Right hindlimb (tissue), 1 donor: ENCODE results near the gene KRT10.
"Not testable (repeated sequence)": the region's sequence is repeated elsewhere in the genome, so short reads cannot be mapped to it uniquely, and the experiment has no call there.

Experiments used
- DNase-seq: peaks from one replicate; pipeline ENCODE4 v3.0.0-alpha.2; 2018

Gene KRT10

GRCh38 chr17:40830085-40830776 is 7.8 kb upstream of the KRT10 start:
- no peak for DNase-seq

GRCh38 chr17:40828454-40829044 is 6.1 kb upstream of the KRT10 start:
- DNase-seq = no peak

- no peak for DNase-seq
These were observed 5.5 kb upstream of the KRT10 start for GRCh38 chr17:40827746-40828453.

GRCh38 chr17:40825599-40825998 is 3.2 kb upstream of the KRT10 start:
- DNase-seq = no peak

GRCh38 chr17:40824015-40824832 is 1.8 kb upstream of the KRT10 start:
- no peak for DNase-seq

GRCh38 chr17:40821536-40821935 is 878 bp downstream of the KRT10 start:
- no peak for DNase-seq

GRCh38 chr17:40820228-40820838 is 2.1 kb downstream of the KRT10 start:
- no peak for DNase-seq

GRCh38 chr17:40819528-40820125 is 2.8 kb downstream of the KRT10 start:
- no peak for DNase-seq

- DNase-seq = peak; percentile 91
These were observed 3.5 kb downstream of the KRT10 start for GRCh38 chr17:40818733-40819527.

- DNase-seq = no peak
These were observed 4.1 kb downstream of the KRT10 start for GRCh38 chr17:40818343-40818732.

DNA sequence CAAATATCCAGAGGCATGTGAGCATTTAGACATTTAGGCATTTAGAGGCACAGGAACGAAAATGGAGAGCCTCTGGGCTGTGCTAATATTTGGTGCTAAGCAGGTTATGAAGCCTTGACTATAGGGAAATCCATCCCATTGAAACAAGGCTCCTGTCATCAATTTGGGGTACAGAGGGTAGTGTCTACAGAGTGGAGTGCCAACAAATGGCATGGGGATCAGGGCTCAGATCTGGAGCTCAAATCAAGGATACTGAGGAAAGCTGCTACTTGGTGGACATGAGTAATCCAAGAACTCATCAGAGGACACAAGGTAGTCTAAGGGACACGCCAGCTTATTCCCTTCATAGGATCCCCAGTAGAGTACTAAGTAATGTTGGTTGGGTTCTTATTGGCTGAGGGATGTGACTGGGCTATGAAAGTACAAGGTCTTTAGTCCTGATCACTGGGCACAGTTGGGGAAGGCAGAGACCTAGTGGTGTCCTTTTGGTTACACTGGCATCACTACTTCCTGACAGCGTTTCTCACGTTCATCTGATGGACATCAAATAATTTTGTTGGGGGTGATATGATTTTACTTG is 5.2 kb downstream of the KRT10 start:
- DNase-seq = no peak

- DNase-seq = no peak
These were observed 5.8 kb downstream of the KRT10 start for GRCh38 chr17:40816569-40816968.

DNA sequence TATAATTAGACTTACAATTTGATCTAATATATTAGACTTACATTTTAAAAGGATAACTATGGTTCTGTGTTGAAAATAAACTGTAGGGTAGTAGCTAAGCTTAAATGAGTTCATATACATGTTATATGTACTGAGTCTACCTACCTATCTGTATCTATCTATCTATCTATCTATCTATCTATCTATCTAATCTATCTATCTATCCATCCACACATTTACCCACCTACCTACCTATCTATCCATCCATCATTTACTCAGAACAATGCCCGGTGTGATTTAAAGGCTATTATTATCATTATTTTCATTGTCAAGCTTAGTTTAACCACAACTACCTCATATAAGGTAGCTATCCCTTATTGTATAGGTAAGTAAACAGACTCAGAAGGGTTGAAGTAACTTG is 7.0 kb downstream of the KRT10 start:
- DNase-seq = no peak

GRCh38 chr17:40814657-40815056 is 7.8 kb downstream of the KRT10 start:
- DNase-seq = not testable (repeated sequence)

- DNase-seq = no peak
These were observed 8.6 kb downstream of the KRT10 start for GRCh38 chr17:40813804-40814203.

DNA sequence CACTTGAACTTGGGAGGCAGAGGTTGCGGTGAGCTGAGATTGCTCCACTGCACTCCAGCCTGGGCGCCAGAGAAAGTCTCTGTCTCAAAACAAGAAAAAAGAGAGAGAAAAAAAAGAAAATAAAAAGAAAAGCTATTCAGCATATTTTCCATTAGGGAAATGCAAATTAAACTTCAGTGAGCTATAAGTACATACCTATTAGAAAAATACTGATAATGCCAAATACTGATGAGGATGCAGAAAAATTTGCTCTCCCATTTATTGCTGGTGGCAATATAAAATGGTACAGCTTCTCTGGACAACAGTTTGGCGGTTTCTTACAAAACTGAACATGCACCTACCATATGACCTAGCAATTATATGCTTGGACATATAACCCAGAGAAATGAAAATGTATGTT is 9.8 kb downstream of the KRT10 start:
- DNase-seq = no peak

DNA sequence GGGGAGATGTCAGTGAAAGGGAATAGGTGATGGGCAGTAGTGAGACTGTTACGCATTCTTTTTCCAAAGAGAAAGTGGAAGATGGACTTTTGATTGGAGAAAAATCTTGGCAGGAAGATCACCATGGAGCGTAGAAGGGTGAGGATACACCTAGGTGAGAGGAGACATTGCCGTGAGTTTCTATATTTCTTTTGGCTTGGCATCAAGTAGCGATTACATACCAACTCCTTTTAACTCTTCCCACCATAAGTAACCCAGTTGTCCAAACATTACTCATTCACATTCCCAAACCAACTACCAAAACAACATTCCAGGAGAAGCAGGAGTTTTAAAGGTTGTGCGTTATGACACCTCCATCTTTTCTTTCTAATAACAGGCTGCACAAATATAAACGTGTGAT is 11.9 kb downstream of the KRT10 start:
- no peak for DNase-seq

- DNase-seq = no peak
These were observed 12.5 kb downstream of the KRT10 start for GRCh38 chr17:40809721-40810421.

DNA sequence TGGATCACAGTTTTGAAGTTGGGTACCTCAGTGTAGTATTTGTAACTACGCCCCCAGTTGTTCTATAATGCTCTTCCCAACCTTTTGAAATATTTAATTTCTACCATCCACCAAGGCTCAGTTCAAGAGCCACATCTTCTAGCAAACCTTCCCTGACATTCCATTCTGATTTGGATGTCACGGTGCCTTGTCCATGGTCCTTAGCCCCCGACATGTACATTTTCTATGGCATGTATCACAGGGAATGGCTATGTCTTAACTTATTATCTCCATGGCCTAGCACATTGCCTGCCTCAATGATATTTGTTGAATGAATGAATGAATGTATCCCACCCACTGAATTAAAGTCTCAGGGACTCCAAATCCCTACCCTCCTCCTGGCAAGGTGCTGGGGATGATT is 16.3 kb downstream of the KRT10 start:
- no peak for DNase-seq

DNA sequence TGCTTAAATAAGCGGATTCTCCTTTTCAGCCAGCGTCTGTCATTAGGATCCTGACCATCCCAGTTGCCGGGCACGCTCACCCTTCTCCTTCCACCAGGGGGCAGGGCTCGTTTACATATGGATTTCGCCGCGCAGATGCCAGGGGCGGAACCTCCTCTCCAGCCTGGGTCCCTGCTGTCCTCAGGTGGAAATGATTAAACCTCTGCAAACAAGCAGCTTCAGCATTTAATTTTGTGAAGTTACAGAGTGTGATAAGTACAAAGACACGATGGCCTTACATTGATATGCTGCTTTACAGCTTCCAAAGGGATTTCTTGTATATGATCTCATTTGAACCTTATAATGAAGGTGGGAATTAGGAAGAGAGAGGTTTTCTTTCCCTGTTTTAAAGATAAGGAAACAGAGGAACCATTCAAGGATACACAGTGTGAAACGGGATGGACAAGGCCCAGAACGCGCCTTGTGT is 18.8 kb downstream of the KRT10 start:
- DNase-seq = peak; percentile 74
